GM19324 (cell line): ENCODE results near the gene ARHGAP24.
"Not testable (repeated sequence)": the region's sequence is repeated elsewhere in the genome, so short reads cannot be mapped to it uniquely, and the experiment has no call there.

Source experiments
- ATAC-seq: cut with Tn5 transposase; IDR thresholded peaks from one replicate; pipeline ENCODE4 v1.9.1; 2021; ENCODE audit warnings: mild to moderate bottlenecking, moderate library complexity; ENCODE audit not compliant: unreplicated experiment, low FRiP score

The ARHGAP24 gene

DNA sequence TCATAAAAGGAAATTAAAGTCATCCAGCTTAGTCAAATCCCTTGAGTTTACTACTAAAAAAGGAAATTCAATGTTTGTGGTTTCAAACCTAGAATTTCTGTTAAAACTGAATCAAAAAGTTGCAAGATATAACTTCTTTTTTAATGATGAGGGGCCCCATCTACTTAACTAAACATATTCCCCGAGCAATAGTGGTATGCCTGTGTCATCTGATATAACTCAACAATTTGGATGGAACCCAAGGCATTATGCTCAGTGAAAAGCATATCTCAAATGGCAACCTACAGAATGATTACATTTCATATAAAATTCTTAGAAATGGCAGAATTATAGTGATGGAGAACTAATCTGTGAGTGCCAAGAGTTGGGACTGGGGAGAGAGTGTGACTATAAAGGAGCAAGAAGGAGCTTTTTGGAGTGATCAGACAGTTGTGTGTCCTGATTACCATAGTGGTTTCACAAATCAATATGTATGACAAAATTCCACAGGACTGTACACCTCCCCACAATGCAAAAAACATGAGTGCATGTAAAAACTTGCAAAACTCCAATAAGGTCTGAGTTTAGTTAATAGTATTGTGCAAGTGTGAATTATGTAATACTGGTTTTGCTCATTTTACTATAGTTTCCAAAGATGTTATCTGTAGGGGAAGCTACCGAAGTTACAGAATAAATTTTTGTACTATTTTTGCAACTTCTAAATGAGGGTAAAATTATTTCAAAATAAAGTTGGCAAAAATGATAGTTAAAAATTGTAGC lies 323.2 kb downstream of the ARHGAP24 start:
- no peak for ATAC-seq

DNA sequence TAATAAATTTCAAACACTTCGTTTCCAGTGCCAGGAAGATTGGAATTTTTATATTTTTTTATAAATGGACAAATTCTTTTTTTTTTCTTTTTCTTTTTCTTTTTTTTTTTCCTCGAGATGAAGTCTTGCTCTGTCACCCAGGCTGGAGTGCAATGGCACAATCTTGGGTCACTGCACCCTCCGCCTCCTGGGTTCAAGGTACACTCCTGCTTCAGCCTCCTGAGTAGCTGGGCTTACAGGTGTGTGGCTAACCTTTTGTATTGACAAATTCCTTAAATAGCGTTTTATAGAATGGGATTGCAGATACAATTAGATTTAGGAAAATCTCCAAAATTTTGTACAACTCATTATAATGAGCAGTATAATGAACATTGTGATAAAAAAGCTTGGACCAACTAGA lies 328.9 kb downstream of the ARHGAP24 start:
- no peak for ATAC-seq

DNA sequence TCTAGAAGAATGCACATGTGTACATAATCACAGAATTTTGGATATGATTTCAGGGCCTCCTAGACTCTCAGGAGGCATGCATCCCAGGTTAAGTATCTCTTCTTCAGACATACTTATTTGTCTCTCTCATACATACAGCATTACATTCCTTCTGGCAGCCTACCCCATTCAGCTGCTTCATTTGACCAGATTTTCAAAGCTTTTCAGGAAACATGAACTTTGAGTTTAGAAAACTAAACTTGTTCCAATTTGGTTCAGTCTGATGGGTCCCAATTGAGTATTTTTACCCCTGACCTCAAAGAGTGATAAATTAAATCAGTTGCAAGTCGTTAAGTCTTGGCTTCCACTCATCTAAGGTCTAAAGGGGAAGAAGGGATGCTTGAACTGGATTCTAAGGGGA lies 330.9 kb downstream of the ARHGAP24 start:
- no peak for ATAC-seq

DNA sequence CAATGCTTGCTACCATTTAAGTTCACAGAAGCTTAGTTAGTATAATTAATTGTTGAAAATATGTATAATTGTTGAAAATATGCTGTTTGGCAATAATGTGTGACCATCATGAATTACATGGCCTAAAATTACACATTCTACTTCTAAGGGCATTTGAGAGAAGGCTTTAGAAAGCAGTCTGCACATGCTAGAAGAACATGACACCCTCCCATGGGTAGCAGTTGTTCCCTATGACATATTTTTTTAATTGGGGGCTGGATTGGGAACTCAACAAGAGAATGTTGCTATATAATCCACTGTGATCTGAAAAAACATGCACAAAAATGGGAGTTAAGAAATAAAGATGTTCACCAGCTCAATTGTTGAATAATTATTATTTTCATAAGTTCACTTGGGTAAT lies 331.4 kb downstream of the ARHGAP24 start:
- ATAC-seq = no peak

DNA sequence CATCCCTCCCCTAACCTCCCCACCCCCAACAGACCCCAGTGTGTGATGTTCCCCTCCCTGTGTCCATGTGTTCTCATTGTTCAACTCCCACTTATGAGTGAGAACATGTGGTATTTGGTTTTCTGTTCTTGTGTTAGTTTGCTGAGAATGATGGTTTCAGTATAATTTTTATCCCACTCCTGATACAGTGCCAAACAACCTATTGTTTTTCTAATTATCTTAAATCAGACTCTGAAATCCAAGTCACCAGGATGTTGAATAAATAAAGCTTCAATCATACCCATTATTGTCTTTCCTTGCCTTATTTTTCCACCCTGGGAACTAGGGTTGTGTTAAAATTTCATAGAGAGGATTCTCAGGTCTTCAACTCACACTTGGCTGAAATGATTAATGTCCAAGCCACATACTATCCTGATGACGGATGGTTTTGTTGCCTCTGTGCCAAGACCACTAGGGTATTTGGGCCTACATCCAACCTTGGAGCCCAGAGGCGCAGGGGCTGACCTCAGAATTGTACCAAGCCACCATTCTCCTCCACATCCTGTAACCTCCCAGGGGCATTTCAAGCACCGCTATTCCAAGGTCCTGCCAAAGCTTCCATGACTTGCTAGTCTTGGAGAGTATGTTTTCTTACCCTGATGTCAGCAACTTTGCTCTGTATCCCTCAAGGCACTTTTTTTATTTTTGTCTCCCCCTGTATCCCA lies 332.4 kb downstream of the ARHGAP24 start:
- ATAC-seq = no peak

DNA sequence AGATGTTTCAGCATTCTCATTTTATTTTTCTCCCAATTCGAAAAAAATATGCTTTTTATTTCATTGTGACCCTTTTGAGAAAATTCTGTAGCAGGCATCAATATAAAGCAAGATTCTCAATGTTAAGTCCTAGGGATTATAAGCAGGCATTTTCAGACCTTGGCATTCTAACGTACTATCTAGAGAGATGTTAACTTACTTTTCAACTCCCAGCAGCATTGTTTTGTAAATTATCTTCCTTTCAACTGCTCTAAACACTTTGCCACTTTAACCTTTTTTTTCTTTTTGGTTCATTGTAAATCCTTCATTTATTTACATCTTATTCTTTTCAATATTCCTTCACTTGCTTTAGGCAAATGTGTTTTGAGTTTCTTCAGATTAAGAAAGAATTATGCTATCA lies 333.2 kb downstream of the ARHGAP24 start:
- ATAC-seq = no peak

DNA sequence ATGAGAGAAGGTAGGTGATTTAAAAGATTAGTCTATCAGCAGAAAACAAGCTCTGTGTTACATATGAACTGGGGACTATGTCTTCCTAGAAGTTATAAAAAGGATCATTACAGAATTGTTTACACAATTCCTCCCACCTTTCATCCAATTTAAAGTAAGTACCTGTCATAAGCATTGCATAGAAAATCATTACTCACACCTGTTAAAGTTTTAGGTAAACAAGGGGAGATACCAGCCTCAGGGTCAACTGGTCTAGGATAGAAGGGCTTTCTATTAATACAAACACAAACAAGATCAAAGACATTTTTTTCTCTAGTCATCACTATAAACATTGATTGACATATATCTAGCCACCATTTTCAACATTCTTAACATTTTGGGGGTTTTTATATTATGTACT lies 333.9 kb downstream of the ARHGAP24 start:
- ATAC-seq = no peak

DNA sequence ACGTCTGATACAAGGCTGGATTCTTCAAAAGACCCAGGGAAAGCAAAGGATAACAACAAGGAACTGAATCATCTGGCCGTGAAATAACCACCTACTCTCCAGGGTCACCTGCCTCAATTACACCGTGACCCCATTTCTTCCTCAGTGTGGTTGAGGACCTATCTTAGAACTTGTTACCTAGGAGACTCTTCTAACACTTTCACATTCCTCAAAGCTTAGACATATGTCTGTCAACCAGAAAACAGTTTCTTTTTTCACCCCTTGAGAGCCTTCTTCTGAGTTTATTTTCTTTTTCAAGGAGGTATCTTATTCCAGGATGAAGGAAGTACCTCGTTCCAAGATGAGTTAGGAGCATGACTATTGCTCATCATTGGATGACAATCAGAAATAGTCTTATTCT lies 337.8 kb downstream of the ARHGAP24 start:
- no peak for ATAC-seq

DNA sequence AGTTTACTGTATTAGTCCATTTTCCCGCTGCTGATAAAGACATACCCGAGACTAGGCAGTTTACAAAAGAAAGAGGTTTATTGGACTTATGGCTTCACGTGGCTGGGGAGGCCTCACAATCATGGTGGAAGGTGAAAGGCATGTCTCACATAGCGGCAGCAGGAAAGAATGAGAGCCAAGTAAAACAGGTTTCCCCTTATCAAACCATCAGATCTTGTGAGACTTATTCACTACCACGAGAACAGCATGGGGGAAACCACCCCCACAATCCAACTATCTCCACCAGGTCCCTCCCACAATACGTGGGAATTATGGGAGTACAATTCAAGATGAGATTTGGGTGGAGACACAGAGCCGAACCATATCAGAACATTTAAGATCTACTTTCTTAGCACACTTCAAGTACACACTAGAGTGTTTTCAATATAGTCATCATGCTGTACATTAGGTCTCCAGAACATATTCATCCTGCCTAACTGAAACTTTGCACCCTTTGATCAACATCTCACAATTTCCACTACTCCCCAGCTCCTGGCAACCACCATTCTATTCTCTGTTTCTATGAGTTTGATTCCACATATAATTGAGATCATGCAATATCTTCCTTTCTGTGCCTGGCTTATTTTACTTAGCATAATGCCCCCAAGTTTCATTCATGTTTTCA lies 341.0 kb downstream of the ARHGAP24 start:
- ATAC-seq = no peak

DNA sequence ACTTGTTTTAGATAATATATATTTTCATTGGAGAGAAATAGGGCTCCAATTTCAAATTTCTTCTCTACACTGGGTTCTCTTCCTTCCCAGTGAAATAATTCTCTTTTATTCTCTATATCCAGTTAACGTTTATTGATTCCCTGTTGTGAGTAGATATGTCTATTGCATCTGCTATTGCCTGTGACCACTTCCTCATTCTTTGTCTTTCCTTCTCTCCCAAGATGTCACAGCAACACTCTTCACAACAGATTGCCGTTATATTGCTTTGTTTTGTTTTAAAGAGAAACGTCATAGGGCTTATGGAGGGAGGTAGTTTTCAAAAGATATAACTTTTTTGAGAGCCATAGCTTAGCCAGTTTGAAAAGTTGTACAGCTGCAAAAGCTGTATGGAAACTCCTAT lies 343.8 kb downstream of the ARHGAP24 start:
- ATAC-seq = no peak

DNA sequence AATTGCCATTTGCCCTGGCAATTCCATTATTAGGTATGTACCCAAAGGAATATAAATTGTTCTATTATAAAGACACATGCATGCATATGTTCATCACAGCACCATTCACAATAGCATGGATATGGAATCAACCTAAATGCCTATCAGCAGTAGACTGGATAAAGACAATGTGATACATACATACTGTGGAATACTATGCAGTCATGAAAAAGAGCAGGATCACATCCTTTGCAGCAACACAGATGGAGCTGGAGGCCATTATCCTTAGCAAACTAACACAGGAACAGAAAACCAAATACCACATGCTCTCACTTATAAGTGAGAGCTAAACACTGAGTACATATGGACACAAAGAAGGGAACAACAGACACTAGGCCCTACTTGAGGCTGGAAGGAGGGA lies 345.2 kb downstream of the ARHGAP24 start:
- ATAC-seq = not testable (repeated sequence)

DNA sequence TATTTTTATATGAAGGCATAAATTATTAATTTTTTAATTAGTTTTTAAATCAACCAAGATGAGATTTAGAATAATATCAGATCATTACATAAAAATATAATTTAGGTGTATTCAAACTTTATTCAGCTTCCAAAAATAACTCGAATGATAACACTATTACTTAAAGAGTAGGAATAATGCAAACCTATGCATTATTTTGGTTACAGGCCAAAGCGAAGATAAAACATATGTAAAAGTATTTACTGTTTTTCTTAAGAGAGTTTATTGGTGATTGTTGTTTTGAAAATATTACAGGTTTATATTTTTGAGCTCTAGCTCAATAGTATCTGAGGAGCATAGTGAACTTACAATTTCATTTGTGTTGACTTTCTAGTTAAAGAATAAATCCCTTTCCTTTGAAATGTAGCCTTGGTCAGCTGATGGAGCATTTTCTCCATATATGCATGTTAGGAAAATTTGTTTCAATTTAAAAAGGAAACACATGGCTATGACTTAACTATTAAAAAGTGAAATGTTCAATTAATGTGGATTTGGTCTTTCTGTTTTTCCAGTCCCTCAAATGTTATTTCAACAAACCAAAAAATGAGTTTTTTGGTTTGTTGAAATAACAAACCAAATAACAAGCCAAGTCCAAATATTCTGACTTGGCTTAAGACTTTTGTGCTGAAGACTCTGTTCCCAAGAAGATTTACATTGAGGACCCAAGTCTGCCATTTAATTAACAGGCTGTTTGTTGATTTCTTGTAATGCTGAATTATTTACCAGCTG lies 346.9 kb downstream of the ARHGAP24 start:
- ATAC-seq = no peak

DNA sequence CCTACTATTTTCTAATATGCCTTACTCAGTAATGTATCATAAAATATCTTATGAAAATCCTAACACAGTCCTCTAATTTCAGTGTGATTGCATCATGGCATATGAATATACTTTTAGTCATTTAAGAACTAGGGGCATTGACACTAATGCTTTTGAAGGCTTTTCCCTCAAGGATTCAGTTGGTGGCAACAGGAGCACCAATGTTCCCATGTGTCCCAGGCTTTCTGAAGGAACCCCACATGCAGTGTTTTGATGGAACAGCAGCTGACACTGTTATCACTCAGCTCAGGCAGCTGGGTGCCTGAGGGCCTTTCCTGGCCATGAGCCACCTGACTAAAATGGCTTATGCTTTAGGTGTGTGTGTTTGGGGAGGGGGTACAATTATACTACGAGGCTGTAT lies 348.3 kb downstream of the ARHGAP24 start:
- ATAC-seq = no peak

DNA sequence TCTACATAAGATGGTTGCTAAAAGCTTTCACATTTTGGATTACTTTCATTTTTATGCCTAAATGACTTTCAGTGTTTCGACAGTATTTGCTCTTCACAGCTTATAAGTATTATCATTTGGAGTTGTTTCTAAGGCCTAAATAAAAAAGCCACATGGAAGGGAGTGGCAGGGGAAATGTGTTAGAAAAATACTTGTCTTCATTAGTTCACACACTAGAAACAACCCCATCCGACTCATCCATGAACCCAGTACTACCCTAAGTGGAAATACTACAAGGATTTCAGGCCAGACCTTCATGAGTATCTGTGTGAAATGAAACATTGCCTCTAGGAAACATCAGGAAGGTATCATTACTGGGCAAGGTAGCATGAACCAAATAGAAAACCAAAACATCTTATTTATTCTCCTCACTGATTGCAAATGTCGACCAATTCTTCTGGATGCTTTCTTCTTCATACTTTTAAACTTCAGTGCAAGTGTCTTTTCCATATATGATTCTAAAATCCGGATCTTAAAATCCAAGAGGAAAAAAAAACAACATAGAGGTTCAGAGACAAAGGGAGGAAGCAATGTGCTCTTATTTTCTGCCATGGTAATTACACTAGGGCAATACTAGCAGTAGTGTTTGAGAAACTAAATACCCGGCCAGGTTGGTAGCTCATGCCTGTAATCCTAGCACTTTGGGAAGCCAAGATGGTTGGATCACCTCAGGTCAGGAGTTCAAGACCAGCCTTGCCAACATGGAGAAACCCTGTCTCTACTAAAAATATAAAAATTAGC lies 349.4 kb downstream of the ARHGAP24 start:
- ATAC-seq = no peak

DNA sequence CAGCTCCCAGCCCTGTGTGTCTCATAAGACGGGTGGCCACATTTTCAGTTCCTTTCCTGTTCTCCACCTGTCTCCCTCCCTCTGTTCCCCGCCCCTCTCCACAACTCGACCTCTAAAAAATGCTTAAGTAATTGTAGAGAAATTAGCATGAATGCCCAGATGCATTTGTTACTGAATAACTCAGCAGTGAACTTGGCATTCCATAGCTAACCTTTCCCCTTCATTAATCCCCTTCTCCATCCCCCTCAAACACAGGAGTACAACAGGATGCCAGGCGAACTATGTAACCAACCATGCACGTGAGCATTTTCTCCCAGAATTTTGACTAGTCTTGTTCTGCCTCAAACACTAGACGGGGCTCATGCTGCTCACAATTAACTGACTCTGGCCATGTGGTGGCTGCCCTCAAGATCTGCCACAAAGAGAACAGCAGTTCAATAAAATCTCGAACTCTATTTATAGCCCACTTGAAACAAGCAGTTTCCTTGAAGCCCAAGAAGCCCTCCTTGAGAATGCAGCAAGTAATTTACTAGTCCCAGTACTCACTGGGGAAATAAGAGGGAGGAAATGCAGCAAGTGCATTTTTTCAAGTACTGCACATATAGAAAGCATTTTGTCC lies 351.2 kb downstream of the ARHGAP24 start:
- ATAC-seq = no peak

DNA sequence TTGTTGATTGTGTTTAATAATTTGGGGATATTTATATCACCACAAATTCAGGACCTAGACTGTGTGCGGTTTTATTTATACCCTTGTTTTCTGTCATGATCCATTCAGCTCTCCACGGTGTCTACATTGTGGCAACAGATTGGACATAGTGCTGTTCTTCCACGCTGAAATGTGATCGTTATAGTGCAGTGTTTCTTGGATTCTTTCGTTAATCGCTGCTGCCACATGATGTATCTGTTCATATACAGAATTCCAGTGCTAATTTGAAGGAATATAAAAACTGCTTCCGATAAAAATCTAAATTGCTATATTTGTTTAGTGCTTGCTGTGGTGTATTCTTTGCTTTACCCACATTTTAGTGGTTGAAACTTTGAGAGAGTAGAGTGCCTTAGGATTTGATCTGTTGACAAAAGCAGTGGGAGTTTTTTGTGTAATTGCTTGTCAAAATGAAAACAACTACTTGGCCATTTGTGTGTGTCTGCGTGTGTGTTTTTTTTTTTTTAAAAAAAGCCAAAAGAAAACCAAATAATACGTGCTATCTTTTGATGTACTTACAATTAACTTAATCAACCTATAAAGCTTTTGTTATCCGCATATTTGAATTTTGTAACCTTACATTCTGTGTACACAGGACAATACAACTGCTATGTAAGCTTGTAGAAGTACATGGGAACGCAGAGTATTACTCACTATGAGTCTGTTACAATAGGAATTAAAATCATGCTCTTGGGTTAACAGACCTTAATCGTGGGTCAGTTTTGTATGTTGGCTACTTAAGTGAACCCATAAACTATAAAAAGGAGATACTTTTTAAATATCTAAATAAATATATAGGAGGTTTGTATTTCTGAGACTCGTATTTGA lies 353.3 kb downstream of the ARHGAP24 start:
- no peak for ATAC-seq

DNA sequence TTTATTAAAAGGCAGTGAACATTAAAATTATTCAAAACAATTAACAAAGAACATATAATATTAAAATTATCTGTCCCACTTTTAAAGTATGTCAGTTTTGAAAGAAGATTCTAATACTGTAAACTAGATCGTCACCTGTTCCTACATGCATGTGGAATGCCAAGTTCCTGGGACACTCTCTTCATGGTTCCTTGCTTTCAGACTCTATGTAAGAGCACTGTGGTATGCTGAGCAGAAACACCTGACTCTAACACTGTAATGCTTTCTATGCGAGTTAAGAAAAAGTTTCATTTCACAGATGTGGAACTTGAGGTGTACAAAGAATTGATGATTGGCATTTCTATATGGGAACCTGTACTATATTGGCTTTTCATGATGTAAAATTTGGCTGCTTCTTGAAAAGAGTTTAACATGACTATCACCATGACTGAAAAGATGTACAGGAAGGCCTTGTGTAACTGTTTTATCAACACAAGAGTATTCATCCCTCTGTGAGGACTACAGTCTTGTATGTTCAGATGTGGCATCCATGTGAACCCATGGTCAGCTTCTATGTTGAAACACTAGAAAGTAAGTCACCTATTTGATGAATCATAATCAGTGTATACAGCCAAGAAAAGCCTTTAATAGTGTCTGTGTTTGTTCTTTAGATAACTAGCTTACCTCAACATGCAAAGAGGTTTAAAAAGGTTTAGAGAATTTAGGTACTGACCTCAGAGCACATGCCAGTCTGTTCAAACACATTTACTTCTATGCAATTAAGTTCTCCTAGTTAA lies 354.5 kb downstream of the ARHGAP24 start:
- no peak for ATAC-seq

DNA sequence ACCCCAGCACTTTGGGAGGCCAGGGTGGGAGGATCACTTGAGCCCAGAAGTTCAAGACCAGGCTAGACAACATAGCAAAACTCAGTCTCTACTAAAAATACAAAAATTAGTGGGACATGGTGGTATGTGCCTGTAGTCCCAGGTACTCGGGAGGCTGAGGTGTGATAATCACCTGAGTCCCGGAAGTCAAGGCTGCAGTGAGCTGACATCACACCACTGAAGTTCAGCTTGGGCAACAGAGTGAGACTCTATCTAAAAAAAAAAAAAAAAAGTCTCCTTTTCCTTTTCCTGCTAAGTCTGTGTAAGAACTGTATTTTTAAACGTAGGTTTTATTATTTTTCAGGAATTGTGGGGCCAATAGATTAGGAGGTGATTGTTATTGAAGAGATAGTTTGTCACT lies 356.7 kb downstream of the ARHGAP24 start:
- no peak for ATAC-seq
